Spleen (tissue), 7 donors: ENCODE measurements around the gene EEF1AKMT3.

Experiments used
- POLR2A ChIP-seq, 3 donors: fragments of 450-650 bp; IDR thresholded peaks; one replicate each; pipeline ENCODE4 v1.5.1; 2017; ENCODE audit warnings: antibody characterized with exemption in 3 of 3, mild to moderate bottlenecking in 1 of 3
- TF ChIP-seq, protein P1 (sequence below), 11 experiments: fragments of 200-600 bp in 7 of 11; fragments of 450-650 bp in 4 of 11; sonication (generic) in 4 of 11; IDR thresholded peaks in 8 of 11; conservative IDR thresholded peaks in 3 of 11; 1 replicate in 7 of 11; 2 replicates in 4 of 11; pipeline versions ENCODE4 v1.4.0 to v1.8.0; 2016 to 2021; ENCODE audit warnings: antibody characterized with exemption in 11 of 11, inconsistent platforms in 4 of 11, mild to moderate bottlenecking in 1 of 11
- donor health status: DM: no; HTN: no; CAD: no; lungs with moderate emphysema.
- donor health status: DM: no; HTN: no; CAD: no.
- donor health status: DM: no; HTN: no; CAD: no.

- TF ChIP-seq, protein P1, sequence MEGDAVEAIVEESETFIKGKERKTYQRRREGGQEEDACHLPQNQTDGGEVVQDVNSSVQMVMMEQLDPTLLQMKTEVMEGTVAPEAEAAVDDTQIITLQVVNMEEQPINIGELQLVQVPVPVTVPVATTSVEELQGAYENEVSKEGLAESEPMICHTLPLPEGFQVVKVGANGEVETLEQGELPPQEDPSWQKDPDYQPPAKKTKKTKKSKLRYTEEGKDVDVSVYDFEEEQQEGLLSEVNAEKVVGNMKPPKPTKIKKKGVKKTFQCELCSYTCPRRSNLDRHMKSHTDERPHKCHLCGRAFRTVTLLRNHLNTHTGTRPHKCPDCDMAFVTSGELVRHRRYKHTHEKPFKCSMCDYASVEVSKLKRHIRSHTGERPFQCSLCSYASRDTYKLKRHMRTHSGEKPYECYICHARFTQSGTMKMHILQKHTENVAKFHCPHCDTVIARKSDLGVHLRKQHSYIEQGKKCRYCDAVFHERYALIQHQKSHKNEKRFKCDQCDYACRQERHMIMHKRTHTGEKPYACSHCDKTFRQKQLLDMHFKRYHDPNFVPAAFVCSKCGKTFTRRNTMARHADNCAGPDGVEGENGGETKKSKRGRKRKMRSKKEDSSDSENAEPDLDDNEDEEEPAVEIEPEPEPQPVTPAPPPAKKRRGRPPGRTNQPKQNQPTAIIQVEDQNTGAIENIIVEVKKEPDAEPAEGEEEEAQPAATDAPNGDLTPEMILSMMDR (IDR thresholded peaks at IDR 0.05 in 8 of 11, conservative IDR thresholded peaks at IDR 0.05 in 3 of 11) = no peak
- no peak for TF ChIP-seq POLR2A (IDR thresholded peaks at IDR 0.05)
Observed at GRCh38 chr12:57727758-57728395, 44.5 kb upstream of the EEF1AKMT3 start.
